ENCODE results near the gene STRN3.

GRCh38 chr14:31069343-31069742 lies 43.2 kb upstream of the STRN3 start:
- no peak for TF ChIP-seq TAF1 (IDR thresholded peaks at IDR 0.05; ENCODE audit: low read depth, low read length)
- TF ChIP-seq POLR2AphosphoS5 (IDR thresholded peaks at IDR 0.05; ENCODE audit: low read depth, low read length) = no peak
- TF ChIP-seq POLR2A (IDR thresholded peaks at IDR 0.05; ENCODE audit: low read depth, low read length) = no peak
- TF ChIP-seq PAX5 (IDR thresholded peaks at IDR 0.05; ENCODE audit: insufficient read depth, low read length, severe bottlenecking) = no peak

Measured in GM12891 (cell line).